ENCODE data around the gene RFFL.

The RFFL gene

GRCh38 chr17:34961093-34961911 is 102.2 kb downstream of the RFFL start, which contains the start of the genes CCT6B and ZNF830:
CCT6B (minus strand) TSS chr17:34961460; CDS start chr17:34961393, 67 bp downstream.
ZNF830 (plus strand) TSS chr17:34961540; CDS start chr17:34961567, 27 bp downstream.
- H3K27ac ChIP-seq, result peak within 1 kb of the TSS; percentile 90
- TF ChIP-seq CTCF (conservative IDR thresholded peaks at IDR 0.05) (no peak), ZFX (IDR thresholded peaks at IDR 0.05) (peak; percentile 86)

- H3K27ac ChIP-seq, result no peak overlapping the region
- TF ChIP-seq ZFX (IDR thresholded peaks at IDR 0.05) (no peak), CTCF (conservative IDR thresholded peaks at IDR 0.05) (no peak)
Measured at GRCh38 chr17:34958438-34958837, 105.1 kb downstream of the RFFL start.
